Measurements from ENCODE around the gene DOP1A.

Gene DOP1A

DNA sequence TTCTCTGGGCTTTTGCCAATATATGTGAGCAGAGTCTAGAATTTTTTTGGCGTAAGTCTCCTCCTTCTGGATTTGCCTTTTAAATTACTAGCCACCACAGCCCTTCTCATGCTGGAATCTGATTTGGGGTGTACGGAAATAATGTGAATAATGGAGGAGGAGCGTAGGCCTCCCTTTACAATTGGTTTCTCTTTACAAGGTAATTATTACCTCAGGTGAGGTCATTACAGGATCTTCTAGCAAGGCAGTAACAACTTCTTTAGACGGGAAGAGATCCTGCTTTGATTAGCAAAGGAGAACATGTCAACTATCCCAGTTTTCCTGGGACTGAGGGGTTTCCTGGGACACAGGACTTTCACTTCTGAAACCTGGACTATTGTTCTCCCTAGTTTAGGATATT lies 134.6 kb downstream of the DOP1A start:
- no peak for DNase-seq

DNA sequence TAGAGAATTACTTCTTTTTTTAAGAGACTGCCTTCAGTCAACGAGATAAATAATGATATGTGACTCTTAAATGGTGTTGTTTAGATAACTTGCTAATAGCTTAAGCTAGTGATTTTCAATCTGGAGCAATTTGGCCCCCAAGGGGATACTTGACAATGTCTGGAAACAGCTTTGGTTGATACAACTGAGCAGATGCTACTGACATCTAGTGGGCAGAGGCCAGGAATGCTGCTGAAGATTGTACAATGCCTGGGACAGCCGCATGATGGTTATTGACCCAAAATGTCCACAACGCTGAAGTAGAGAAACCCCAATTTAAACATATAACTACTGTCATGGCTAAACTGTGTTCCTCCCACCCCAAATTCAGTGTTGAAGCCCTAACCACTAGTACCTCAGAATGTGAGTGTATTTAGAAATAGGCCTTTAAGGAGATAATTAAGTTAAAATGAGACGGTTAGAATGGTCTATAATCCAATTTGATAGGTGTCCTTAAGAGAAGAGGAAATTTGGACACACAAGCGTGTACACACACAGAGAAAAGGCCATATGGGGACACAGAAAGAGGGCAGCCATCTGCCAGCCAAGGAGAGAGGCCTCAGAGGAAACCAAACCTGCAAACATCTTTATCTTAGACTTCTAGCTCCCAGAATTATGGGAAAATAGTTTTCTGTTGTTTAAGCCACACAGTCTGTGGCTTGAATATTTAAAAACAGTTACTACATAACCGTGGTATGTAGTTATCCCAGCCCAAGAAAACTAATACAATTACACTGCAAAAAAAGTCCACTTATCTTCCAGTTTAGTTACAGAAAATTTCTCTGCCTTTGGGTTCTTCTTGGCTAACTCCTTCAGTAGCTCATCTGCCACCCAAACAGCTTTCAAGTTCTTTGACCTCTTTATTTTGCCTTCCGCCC lies 147.9 kb downstream of the DOP1A start:
- DNase-seq = peak; percentile 45

DNA sequence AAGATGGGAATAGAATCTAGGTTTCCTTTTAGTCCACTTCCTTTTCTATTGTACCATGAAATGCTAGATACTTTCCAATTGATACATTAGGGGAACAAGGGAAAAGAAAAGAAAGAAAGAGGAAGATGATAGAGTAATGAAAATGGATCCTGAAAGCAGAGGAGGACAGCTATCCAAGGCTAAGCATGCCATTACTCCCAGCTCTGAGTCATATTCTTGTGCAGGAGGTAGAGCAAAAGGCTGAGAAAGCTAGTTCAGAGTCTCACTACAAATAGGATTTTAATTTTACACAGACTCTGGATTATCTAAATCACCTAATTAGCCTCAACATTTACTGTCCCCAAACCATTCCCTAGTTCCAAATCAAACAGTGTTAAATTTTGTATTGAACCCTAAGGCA lies 149.3 kb downstream of the DOP1A start:
- DNase-seq = no peak
